ENCODE measurements around the gene EMC6. TPM values are rescaled to one million over a fixed set of nuclear protein-coding genes. Genes with fewer than 3 reads are reported as not detected.

Gene EMC6
- total RNA-seq, 4 donors from 2014 or later: 3.0 to 24.4 (median 13.2) TPM

DNA sequence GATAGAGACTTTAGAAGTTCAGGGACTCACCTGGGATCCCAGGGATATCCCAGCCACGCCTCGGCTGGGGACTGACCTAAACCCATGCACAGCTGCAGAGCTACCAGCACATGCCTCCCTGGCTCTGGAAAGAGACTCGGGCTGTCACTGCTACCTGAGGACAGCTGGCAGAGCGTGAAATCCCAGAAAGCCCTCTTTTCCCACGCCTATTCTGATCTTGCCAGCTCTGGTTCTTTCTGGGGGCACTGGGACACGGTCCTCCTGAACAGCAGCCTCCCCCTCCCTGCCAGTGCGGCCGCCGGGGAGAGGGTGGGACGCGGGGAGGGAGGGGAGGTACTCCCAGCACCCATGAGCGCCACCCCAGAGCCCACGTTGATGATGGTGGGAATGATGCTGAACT, 16.6 kb downstream of the EMC6 start:
- H3K27ac ChIP-seq: no peak overlapping the region

GRCh38 chr17:3688027-3688553, 19.5 kb downstream of the EMC6 start:
- in situ Hi-C loops (cut with MboI; ENCODE audit: low pct_ligation_motif_present in 1 of 4, low pct_unique_long_range_greater_than_20kb in 1 of 4, low sequenced_read_pairs in 3 of 4): no loop called here

More for the DNA sequence above, 16.6 kb downstream of the EMC6 start:
- H3K4me1 ChIP-seq: no peaks in the 10 kb centered on the region
- peaks cover 36% of the 10 kb centered on the region for H3K27me3 ChIP-seq
- H3K36me3 ChIP-seq: no peaks in the 10 kb centered on the region
- DNase-seq: no peak
- intact Hi-C loops (cut with DNase I; ENCODE audit: low total_unique reads): no loop called here
- H3K4me3 ChIP-seq: no peak overlapping the region
- H3K9me3 ChIP-seq: no peaks in the 10 kb centered on the region
- no peak for TF ChIP-seq EP300 (IDR thresholded peaks at IDR 0.05; ENCODE audit: low read depth)
- no peak for TF ChIP-seq POLR2A (IDR thresholded peaks at IDR 0.05)
- no peak for TF ChIP-seq CTCF (IDR thresholded peaks at IDR 0.05)
- no peak for TF ChIP-seq POLR2AphosphoS5 (IDR thresholded peaks at IDR 0.05)
- WGBS, 2 donors (ENCODE audit: low coverage in 1 of 2): 16 to 20% methylated on average over 1 to 13 of the region's 13 CpGs
- in situ Hi-C loops (cut with MboI; ENCODE audit: low pct_ligation_motif_present in 1 of 4, low pct_unique_long_range_greater_than_20kb in 1 of 4, low sequenced_read_pairs in 3 of 4): no loop called here

DNA sequence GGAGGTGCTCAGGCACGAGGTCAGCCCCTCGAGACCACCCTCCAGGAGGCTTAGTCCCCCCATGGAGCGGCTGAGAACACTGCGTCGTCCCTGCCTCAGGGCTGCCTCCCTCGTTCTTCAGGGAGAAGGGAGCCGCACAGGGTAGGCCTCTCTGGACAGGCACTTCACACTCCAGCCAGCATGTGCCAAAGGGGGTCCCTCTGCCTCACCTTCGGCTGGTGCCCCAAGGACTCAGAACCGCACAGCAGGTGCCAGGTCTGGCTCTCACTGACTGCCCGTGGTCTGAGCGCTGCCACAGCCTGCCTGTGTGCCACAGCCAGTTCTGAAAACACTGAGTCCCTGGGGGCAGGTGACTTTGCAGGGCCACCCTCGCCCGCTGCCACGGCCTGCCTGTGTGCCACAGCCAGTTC, 20.2 kb downstream of the EMC6 start:
- intact Hi-C loops (cut with DNase I; ENCODE audit: low total_unique reads) (no loop called here), in situ Hi-C loops (cut with MboI; ENCODE audit: low pct_ligation_motif_present in 1 of 4, low pct_unique_long_range_greater_than_20kb in 1 of 4, low sequenced_read_pairs in 3 of 4) (no loop called here)
- no peak overlapping the region for H3K27ac ChIP-seq
- no peak for DNase-seq
- TF ChIP-seq CTCF (IDR thresholded peaks at IDR 0.05): no peak
- no peak for TF ChIP-seq POLR2A (IDR thresholded peaks at IDR 0.05)
- TF ChIP-seq POLR2AphosphoS5 (IDR thresholded peaks at IDR 0.05): no peak
- TF ChIP-seq EP300 (IDR thresholded peaks at IDR 0.05; ENCODE audit: low read depth): no peak
- no peaks in the 10 kb centered on the region for H3K4me1 ChIP-seq
- WGBS, 2 donors (ENCODE audit: low coverage in 1 of 2): 40 to 67% methylated on average over 1 to 2 of the region's 14 CpGs
- no peak overlapping the region for H3K4me3 ChIP-seq
- H3K36me3 ChIP-seq: no peaks in the 10 kb centered on the region
- H3K9me3 ChIP-seq: no peaks in the 10 kb centered on the region
- peaks cover 46% of the 10 kb centered on the region for H3K27me3 ChIP-seq

More at GRCh38 chr17:3688027-3688553, 19.5 kb downstream of the EMC6 start:
- Histone ChIP-seq H3K36me3 (no peaks in the 10 kb centered on the region), H3K4me3 (no peak overlapping the region), H3K9me3 (no peaks in the 10 kb centered on the region), H3K27ac (no peak overlapping the region), H3K4me1 (no peaks in the 10 kb centered on the region), H3K27me3 (peaks cover 44% of the 10 kb centered on the region)
- 58% methylated on average over 17 of the region's 19 CpGs; no CpG with 5 or more reads in 1 of the 2 donors for WGBS, 2 donors (ENCODE audit: low coverage in 1 of 2)
- no peak for DNase-seq
- intact Hi-C loops (cut with DNase I; ENCODE audit: low total_unique reads): no loop called here
- TF ChIP-seq EP300 (IDR thresholded peaks at IDR 0.05; ENCODE audit: low read depth): no peak
- TF ChIP-seq CTCF (IDR thresholded peaks at IDR 0.05): no peak
- TF ChIP-seq POLR2A (IDR thresholded peaks at IDR 0.05): no peak
- no peak for TF ChIP-seq POLR2AphosphoS5 (IDR thresholded peaks at IDR 0.05)

GRCh38 chr17:3689262-3690093, 20.9 kb downstream of the EMC6 start:
- Histone ChIP-seq H3K27me3 (peaks cover 46% of the 10 kb centered on the region), H3K27ac (no peak overlapping the region), H3K9me3 (no peaks in the 10 kb centered on the region), H3K4me3 (no peak overlapping the region), H3K4me1 (no peaks in the 10 kb centered on the region), H3K36me3 (no peaks in the 10 kb centered on the region)
- intact Hi-C loops (cut with DNase I; ENCODE audit: low total_unique reads): no loop called here
- TF ChIP-seq EP300 (IDR thresholded peaks at IDR 0.05; ENCODE audit: low read depth) (no peak), CTCF (IDR thresholded peaks at IDR 0.05) (no peak), POLR2A (IDR thresholded peaks at IDR 0.05) (no peak), POLR2AphosphoS5 (IDR thresholded peaks at IDR 0.05) (no peak)
- in situ Hi-C loops (cut with MboI; ENCODE audit: low pct_ligation_motif_present in 1 of 4, low pct_unique_long_range_greater_than_20kb in 1 of 4, low sequenced_read_pairs in 3 of 4): no loop called here
- no peak for DNase-seq
- WGBS, 2 donors (ENCODE audit: low coverage in 1 of 2): 88 to 97% methylated on average over 6 to 35 of the region's 44 CpGs
